HepG2 (cell line): ENCODE data around the gene ZMYM3. TPM values are rescaled to one million over a fixed set of nuclear protein-coding genes. Genes with fewer than 3 reads are reported as not detected.

Source experiments
- BCLAF1 ChIP-seq: fragments of 450-650 bp; IDR thresholded peaks from 2 replicates; pipeline ENCODE4 v1.6.1; 2017; ENCODE audit warnings: mild to moderate bottlenecking
- FOXC1 ChIP-seq: sonication (generic); formaldehyde crosslinking; IDR thresholded peaks from 2 replicates; pipeline ENCODE4 v1.8.0; 2022; ENCODE audit warnings: mild to moderate bottlenecking, missing genetic modification reagents, borderline replicate concordance
- FOXP4 ChIP-seq: sonication (generic); formaldehyde crosslinking; IDR thresholded peaks from 2 replicates; pipeline ENCODE4 v1.4.0; 2020; ENCODE audit warnings: missing genetic modification reagents
- HMGXB4 ChIP-seq, 2 experiments: sonication (generic) in 1 of 2; formaldehyde crosslinking in 1 of 2; IDR thresholded peaks; 2 replicates each; pipeline versions ENCODE4 v1.4.0 to v1.6.1; 2018 to 2020; ENCODE audit warnings: missing genetic modification reagents in 2 of 2, borderline replicate concordance in 1 of 2, low read depth in 1 of 2, mild to moderate bottlenecking in 1 of 2, missing biosample characterization in 1 of 2
- HNRNPH1 ChIP-seq: fragments of 200-400 bp; formaldehyde crosslinking; optimal IDR thresholded peaks from 2 replicates; pipeline ENCODE3; 2017; ENCODE audit warnings: mild to moderate bottlenecking, low read depth, low read length
- LCORL ChIP-seq, 2 experiments: fragments of 450-650 bp in 1 of 2; sonication (generic) in 1 of 2; formaldehyde crosslinking in 1 of 2; IDR thresholded peaks; 2 replicates each; pipeline versions ENCODE4 v1.5.0 to v1.6.1; 2017 to 2020; ENCODE audit warnings: antibody characterized with exemption in 1 of 2, missing genetic modification reagents in 1 of 2
- PBX2 ChIP-seq: IDR thresholded peaks from 2 replicates; pipeline ENCODE4 v1.6.1; 2016; ENCODE audit warnings: control low read depth
- PCBP2 ChIP-seq: fragments of 200-400 bp; formaldehyde crosslinking; optimal IDR thresholded peaks from 2 replicates; pipeline ENCODE3; 2018; ENCODE audit warnings: low read length, low read depth; ENCODE audit not compliant: poor library complexity, severe bottlenecking
- SIX4 ChIP-seq: sonication (generic); formaldehyde crosslinking; IDR thresholded peaks from 2 replicates; pipeline ENCODE4 v1.4.0; 2020; ENCODE audit warnings: missing genetic modification reagents
- SKIL ChIP-seq: sonication (generic); formaldehyde crosslinking; IDR thresholded peaks from 2 replicates; pipeline ENCODE4 v1.8.0; 2022; ENCODE audit warnings: missing genetic modification reagents, mild to moderate bottlenecking, moderate library complexity, borderline replicate concordance
- SP4 ChIP-seq: sonication (generic); formaldehyde crosslinking; IDR thresholded peaks from 2 replicates; pipeline ENCODE4 v1.8.1; 2023; ENCODE audit warnings: mild to moderate bottlenecking, missing genetic modification reagents
- TCF7 ChIP-seq: sonication (generic); IDR thresholded peaks from 2 replicates; pipeline ENCODE4 v1.6.1; 2016; ENCODE audit warnings: antibody characterized with exemption, low read depth
- TERF1 ChIP-seq: sonication (generic); formaldehyde crosslinking; IDR thresholded peaks from 2 replicates; pipeline ENCODE4 v1.8.0; 2022; ENCODE audit warnings: mild to moderate bottlenecking, missing genetic modification reagents, moderate library complexity
- TGIF2 ChIP-seq: IDR thresholded peaks from 2 replicates; pipeline ENCODE4 v1.6.1; 2016; ENCODE audit warnings: control low read depth, missing compliant biosample characterization
- ZNF230 ChIP-seq: sonication (generic); formaldehyde crosslinking; IDR thresholded peaks from 2 replicates; pipeline ENCODE4 v1.4.0; 2020; ENCODE audit warnings: mild to moderate bottlenecking, missing genetic modification reagents
- ZNF546 ChIP-seq: sonication (generic); formaldehyde crosslinking; conservative IDR thresholded peaks from 2 replicates; pipeline ENCODE4 v1.8.1; 2023; ENCODE audit warnings: mild to moderate bottlenecking, missing genetic modification reagents
- ZNF550 ChIP-seq: sonication (generic); formaldehyde crosslinking; IDR thresholded peaks from 2 replicates; pipeline ENCODE4 v1.4.0; 2020; ENCODE audit warnings: mild to moderate bottlenecking, missing genetic modification reagents, borderline replicate concordance
- polyA plus RNA-seq, 8 experiments: library from polyadenylated mRNA; depleted of rRNA in 3 of 8; stranded (reverse) in 7 of 8; unstranded in 1 of 8; fragments of >200 nt; fragmentation: Illumina TruSeq in 4 of 8; extraction: Trizol in 4 of 8; gene quantifications; 2 replicates each; pipeline versions ENCODE4 v1.2.1 to v1.2.3, GENCODE V29; 2011 to 2016; ENCODE audit warnings: low read depth in 4 of 8, missing spikeins in 1 of 8, mixed read lengths in 1 of 8; ENCODE audit not compliant: insufficient read depth in 1 of 8
- total RNA-seq, 5 experiments: library from RNA; depleted of rRNA; stranded (reverse); fragments of >200 nt; fragmentation: Illumina TruSeq; extraction: Trizol; gene quantifications; 2 replicates each; pipeline ENCODE4 v1.2.3, GENCODE V29; 2016; ENCODE audit warnings: low read depth in 1 of 5

The ZMYM3 gene
- total and polyA plus RNA-seq, 2 of the 13 experiments (the other 11 are each of a cell fraction or from before 2014, with no cell fraction given): 26.4 to 35.4 TPM

GRCh38 chrX:71215338-71215912, 38.5 kb downstream of the ZMYM3 start (continued):
- TF ChIP-seq HNRNPH1: no peak
- 0 out of 2 replicates have a peak, but pooled peaks have one; percentile 33 for TF ChIP-seq SP4
- TF ChIP-seq HMGXB4 (CRISPR knock-in tag; IDR thresholded peaks at IDR 0.05; ENCODE audit: borderline replicate concordance in 1 of 2, low read depth in 1 of 2): 0 out of 4 replicates have a peak, but pooled peaks of 1 of the 2 experiments have one; percentile 34
- no peak; the same call in 1 of the 2 replicates for TF ChIP-seq TGIF2 (CRISPR knock-in tag)
- no peak for TF ChIP-seq ZNF550 (CRISPR knock-in tag)
- TF ChIP-seq BCLAF1: no peak
- no peak for TF ChIP-seq TERF1 (CRISPR knock-in tag)
- TF ChIP-seq ZNF230 (CRISPR knock-in tag): no peak
- no peak for TF ChIP-seq SKIL (CRISPR knock-in tag)
- no peak for TF ChIP-seq SIX4 (CRISPR knock-in tag)
- TF ChIP-seq ZNF546 (CRISPR knock-in tag): no peak
- no peak for TF ChIP-seq LCORL (IDR thresholded peaks at IDR 0.05)
- no peak for TF ChIP-seq LCORL (CRISPR knock-in tag; IDR thresholded peaks at IDR 0.05)
- TF ChIP-seq FOXP4: no peak
- TF ChIP-seq PBX2 (CRISPR knock-in tag): no peak
- no peak for TF ChIP-seq TCF7
- TF ChIP-seq PCBP2: no peak
- no peak for TF ChIP-seq FOXC1
